ENCODE data around the gene NTN3.

Gene NTN3

DNA sequence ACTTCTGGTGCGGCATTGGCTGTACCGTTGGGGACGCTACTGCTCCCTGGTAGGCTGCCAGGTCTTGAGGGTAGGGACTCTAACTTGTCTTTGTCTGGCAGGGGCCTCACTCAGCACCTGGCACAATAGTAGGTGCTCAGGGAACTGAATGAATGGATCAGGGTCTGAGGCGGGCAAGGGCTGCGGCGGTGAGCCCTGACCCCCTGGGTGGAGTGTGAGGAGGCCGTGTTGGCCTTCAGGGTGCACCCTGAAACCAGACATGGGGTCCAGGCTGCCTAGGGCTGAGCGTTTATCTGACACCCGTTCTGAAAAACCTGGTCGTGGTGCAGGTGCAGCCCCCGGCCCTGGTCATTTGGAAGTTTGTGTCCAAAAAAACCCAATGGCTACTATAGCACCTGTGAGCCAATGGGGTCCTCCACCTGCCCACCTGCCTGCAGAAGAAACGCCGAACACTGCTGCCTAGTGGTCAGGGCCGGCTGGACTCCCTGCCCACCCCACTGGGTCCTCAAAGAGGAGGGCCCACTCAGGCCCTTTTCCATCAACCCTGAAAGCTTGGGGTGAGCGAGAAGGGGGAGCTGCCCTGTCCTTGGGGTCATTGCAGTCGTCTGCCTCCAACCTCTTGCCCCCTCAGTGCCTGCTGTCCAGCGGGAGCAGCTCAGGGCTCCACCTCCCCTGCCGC is 37.8 kb downstream of the NTN3 start:
- H3K4me1 ChIP-seq (ENCODE audit: insufficient read depth, low read length, severe bottlenecking): peaks cover 29% of the 10 kb centered on the region
- H3K36me3 ChIP-seq (ENCODE audit: insufficient read depth, low read length): no peaks in the 10 kb centered on the region

DNA sequence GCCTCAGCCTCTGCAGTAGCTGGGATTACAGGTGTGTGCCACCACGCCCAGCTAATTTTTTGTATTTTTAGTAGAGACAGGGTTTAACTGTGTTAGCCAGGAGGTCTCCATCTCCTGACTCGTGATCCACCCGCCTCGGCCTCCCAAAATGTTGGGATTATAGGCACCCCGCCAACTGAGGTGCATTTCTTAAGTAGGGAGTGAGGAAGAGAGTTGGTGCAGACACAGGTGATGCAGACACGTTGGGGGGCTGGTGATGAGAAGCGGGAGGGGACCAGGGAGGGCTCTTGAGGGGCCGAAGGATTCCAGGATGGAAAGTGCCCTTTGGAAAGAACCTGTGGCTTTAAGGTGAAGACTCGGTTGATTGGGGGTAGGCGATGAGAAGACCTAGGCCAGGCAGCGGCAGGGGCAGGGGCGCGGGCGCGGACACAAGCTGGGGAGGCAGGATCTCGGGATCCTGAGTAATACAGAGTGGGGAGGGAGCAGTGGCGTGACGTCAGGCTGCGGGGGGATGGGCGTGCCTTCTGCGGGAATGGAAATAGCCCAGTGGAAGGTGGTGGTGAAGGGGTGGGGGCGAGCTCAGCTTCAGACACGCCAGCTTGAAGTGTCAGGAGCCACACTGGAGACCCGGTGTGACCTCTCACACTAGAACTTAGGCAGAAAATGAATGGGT is 40.2 kb downstream of the NTN3 start:
- Histone ChIP-seq H3K4me3 (ENCODE audit: low read depth, low read length, poor library complexity, severe bottlenecking) (no peak overlapping the region), H3K4me2 (ENCODE audit: low read length) (no peak overlapping the region), H3K79me2 (ENCODE audit: insufficient read depth, low read length) (peaks cover 18% of the 10 kb centered on the region), H3K27ac (ENCODE audit: low read depth, low read length, poor library complexity, severe bottlenecking) (no peak overlapping the region), H2AFZ (ENCODE audit: low read length) (no peak overlapping the region), H3K36me3 (ENCODE audit: insufficient read depth, low read length) (no peaks in the 10 kb centered on the region), H3K4me1 (ENCODE audit: insufficient read depth, low read length, severe bottlenecking) (peaks cover 42% of the 10 kb centered on the region), H3K9me3 (ENCODE audit: low read length) (no peaks in the 10 kb centered on the region), H3F3A (ENCODE audit: insufficient read depth, low read length) (no peaks in the 10 kb centered on the region), H3K9ac (ENCODE audit: low read length) (no peak overlapping the region), H4K20me1 (ENCODE audit: insufficient read depth, low read length) (no peaks in the 10 kb centered on the region), H3K9me2 (ENCODE audit: low read depth, low read length) (no peaks in the 10 kb centered on the region), H3K27me3 (ENCODE audit: insufficient read depth, low read length) (no peaks in the 10 kb centered on the region)
- no peak for TF ChIP-seq EZH2 (IDR thresholded peaks at IDR 0.05; ENCODE audit: borderline replicate concordance, low read length)
- TF ChIP-seq, protein P1, sequence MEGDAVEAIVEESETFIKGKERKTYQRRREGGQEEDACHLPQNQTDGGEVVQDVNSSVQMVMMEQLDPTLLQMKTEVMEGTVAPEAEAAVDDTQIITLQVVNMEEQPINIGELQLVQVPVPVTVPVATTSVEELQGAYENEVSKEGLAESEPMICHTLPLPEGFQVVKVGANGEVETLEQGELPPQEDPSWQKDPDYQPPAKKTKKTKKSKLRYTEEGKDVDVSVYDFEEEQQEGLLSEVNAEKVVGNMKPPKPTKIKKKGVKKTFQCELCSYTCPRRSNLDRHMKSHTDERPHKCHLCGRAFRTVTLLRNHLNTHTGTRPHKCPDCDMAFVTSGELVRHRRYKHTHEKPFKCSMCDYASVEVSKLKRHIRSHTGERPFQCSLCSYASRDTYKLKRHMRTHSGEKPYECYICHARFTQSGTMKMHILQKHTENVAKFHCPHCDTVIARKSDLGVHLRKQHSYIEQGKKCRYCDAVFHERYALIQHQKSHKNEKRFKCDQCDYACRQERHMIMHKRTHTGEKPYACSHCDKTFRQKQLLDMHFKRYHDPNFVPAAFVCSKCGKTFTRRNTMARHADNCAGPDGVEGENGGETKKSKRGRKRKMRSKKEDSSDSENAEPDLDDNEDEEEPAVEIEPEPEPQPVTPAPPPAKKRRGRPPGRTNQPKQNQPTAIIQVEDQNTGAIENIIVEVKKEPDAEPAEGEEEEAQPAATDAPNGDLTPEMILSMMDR (IDR thresholded peaks at IDR 0.05; ENCODE audit: low read length): no peak

More for the DNA sequence above, 37.8 kb downstream of the NTN3 start:
- Histone ChIP-seq H3K9ac (ENCODE audit: low read length) (no peak overlapping the region), H3K4me2 (ENCODE audit: low read length) (no peak overlapping the region), H4K20me1 (ENCODE audit: insufficient read depth, low read length) (no peaks in the 10 kb centered on the region), H3K9me3 (ENCODE audit: low read length) (no peaks in the 10 kb centered on the region), H3K4me3 (ENCODE audit: low read depth, low read length, poor library complexity, severe bottlenecking) (no peak overlapping the region), H2AFZ (ENCODE audit: low read length) (no peak overlapping the region), H3K9me2 (ENCODE audit: low read depth, low read length) (no peaks in the 10 kb centered on the region), H3K27me3 (ENCODE audit: insufficient read depth, low read length) (no peaks in the 10 kb centered on the region), H3K27ac (ENCODE audit: low read depth, low read length, poor library complexity, severe bottlenecking) (no peak overlapping the region), H3K79me2 (ENCODE audit: insufficient read depth, low read length) (no peaks in the 10 kb centered on the region), H3F3A (ENCODE audit: insufficient read depth, low read length) (no peaks in the 10 kb centered on the region)
- TF ChIP-seq EZH2 (IDR thresholded peaks at IDR 0.05; ENCODE audit: borderline replicate concordance, low read length): no peak
- TF ChIP-seq, protein P1 (IDR thresholded peaks at IDR 0.05; ENCODE audit: low read length): no peak

DNA sequence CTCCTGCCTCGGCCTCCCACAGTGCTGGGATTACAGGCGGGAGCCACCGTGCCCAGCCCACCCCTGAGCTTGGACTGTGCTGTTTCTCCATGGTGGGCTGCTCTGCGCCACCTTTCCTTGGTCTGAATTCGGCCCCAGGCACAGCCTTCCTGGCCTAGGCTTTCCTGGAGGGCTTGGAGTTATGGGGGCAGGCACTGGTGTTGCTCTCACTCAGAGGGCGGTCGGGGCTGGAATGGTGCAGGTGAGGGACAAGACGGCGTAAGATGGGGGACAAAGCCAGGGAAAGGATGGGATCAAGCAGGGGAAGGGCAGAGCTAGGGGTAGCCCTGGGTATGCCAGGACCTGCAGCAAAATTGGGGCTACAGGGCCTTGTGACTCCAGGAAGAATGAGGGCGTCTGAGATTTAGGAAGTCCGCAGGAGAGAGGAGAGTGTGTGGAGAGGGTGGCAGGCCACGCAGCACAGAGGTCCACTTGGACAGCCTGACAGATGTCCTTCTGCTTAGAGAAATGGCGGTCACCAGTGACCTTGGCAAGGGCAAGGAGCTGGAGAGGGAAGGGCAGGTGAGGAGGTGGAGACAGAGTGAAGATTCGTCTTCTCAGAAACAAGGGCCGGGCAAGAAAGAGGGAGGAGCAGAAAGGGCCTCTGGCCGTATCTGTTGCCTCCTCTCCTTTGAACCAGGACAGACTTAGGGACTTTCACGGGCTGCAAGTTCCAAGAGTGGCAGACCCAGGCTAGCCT is 41.1 kb downstream of the NTN3 start:
- no peaks in the 10 kb centered on the region for H3K9me2 ChIP-seq (ENCODE audit: low read depth, low read length)
- no peaks in the 10 kb centered on the region for H3K36me3 ChIP-seq (ENCODE audit: insufficient read depth, low read length)
- H3K4me1 ChIP-seq (ENCODE audit: insufficient read depth, low read length, severe bottlenecking): peaks cover 43% of the 10 kb centered on the region
- no peaks in the 10 kb centered on the region for H3K9me3 ChIP-seq (ENCODE audit: low read length)
- no peak overlapping the region for H3K27ac ChIP-seq (ENCODE audit: low read depth, low read length, poor library complexity, severe bottlenecking)
- no peak overlapping the region for H3K4me2 ChIP-seq (ENCODE audit: low read length)
- H3K4me3 ChIP-seq (ENCODE audit: low read depth, low read length, poor library complexity, severe bottlenecking): no peak overlapping the region
- no peak for TF ChIP-seq EZH2 (IDR thresholded peaks at IDR 0.05; ENCODE audit: borderline replicate concordance, low read length)
- TF ChIP-seq, protein P1 (IDR thresholded peaks at IDR 0.05; ENCODE audit: low read length): no peak
- H3K79me2 ChIP-seq (ENCODE audit: insufficient read depth, low read length): peaks cover 27% of the 10 kb centered on the region
- H3K27me3 ChIP-seq (ENCODE audit: insufficient read depth, low read length): no peaks in the 10 kb centered on the region
- no peak overlapping the region for H3K9ac ChIP-seq (ENCODE audit: low read length)
- H4K20me1 ChIP-seq (ENCODE audit: insufficient read depth, low read length): no peaks in the 10 kb centered on the region
- no peak overlapping the region for H2AFZ ChIP-seq (ENCODE audit: low read length)
- no peaks in the 10 kb centered on the region for H3F3A ChIP-seq (ENCODE audit: insufficient read depth, low read length)

Data from OCI-LY1 (cell line).